Activated CD4-positive, alpha-beta T cell treated with anti-CD3 and anti-CD28 coated beads, Interleukin-2, Interleukin-4, amounts not matched to agents 100 ng/mL and 50 ng/mL, durations not matched to agents 16 hours and 8 hours (primary cell): ENCODE results near the gene ZFP36L2.

Source experiments
- DNase-seq: peaks from one replicate; pipeline ENCODE4 v3.0.0-alpha.2; 2020; ENCODE audit warnings: low spot score

Gene ZFP36L2

DNA sequence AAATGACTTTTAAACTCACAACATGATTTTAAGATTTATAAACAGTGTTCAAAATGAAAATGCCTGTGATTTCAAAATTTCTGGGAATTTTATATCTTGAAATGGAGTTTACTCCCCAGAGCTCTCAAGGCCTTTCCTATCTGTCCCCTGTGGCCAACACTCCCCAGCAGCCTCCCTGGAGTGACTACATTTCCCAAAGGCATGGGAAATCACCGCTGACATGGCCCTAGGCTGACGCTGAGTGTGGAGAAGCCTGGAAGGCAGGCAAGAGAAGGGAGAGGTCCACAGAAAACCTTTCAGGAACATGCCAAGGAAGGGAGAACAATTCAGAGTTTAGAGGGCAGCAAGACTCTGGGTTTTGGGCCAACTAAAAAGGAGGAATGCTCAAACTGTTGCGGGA lies 20.2 kb upstream of the ZFP36L2 start:
- DNase-seq = no peak

DNA sequence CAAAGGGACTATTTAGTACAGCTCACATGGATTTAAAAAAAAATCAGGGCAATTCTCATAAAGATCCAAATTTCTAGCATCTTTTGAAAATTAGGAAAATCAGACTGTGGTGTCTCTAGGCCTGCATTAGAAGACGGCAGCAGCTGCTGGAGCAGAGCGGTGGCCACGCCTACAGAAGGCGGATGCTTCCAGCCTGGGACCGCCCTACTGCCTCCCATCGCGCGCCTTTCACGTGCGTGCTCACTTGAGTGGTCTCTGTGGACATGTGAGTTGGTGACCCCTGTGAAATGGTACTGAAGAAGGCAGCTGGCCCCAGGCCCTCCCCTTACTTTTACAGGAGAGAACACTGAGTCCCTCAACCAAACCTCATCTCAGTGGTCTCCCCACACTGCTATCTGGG lies 15.2 kb upstream of the ZFP36L2 start:
- DNase-seq = no peak

DNA sequence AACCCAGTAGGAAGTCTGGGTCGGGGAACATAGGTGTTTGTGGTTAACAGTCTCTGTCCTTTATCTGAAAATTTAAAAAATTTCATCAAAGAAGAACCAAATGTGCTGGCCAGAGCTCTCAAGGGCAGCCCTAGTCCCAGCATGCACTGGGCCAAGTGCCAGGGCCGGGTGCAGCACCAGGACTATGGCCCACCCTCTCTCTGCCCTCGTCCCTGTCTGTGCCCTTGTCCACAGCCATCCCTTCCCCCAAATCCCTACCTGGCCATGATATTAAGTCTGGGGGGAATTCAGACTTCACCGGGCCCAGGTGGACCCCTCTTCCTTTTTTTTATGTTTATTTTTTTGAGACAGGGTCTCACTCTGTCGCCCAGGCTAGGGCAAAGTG lies 14.4 kb upstream of the ZFP36L2 start:
- no peak for DNase-seq

DNA sequence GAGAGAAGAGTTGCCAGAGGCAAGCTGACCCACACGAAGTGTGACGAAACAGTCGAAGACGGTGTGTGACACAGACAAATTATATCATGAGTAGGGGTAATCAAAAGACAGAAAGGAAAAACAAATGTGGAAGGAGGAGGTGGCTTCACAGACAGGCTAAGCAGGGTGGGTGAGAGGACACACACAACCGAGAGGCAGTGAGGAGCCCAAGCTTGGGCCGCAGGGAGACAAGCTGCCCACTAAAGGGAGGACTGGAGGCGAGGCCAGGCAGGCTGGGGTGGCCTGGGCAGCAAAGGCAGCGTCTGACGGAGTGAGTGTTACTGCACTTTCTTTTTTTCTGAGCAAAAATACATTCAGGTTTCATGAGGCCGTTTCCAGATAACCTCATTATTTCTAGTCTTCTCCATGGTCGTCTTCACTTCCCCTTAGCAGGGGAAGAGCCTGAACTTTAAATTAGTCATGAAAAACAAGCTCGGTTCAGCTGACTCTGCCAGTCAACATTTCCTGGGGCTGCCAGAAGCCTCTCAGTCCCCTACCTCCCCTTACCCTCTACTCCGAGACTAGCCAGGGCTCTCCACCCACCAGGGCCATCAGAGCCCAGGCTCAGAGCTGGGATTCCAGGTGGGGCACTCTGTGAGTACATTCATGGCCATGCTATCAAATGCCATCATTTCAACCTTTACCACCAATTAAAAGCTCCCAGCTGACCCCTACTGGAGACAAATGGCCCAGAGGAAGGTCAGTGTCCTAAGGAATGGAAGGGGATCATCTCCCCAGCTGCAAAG lies 13.8 kb upstream of the ZFP36L2 start:
- DNase-seq = no peak

DNA sequence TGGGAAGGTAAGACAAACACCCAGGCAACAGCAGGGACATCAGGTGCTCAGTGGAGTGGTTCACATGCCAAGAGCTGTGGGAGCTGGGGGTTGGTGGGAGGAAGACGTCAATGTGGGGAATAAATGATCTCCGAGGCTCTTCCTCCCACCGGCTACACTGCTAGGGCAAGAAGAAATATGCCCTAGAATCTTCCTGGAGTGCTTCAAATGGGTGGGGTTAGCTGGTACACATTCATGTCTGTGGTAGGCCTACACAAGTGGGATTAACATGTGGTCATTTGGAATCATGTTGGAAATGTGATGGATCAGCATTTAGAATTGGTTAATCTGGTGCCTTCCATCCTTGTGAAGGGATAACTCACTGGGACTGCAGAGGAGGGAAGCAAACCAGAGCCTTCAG lies 12.4 kb upstream of the ZFP36L2 start:
- no peak for DNase-seq

DNA sequence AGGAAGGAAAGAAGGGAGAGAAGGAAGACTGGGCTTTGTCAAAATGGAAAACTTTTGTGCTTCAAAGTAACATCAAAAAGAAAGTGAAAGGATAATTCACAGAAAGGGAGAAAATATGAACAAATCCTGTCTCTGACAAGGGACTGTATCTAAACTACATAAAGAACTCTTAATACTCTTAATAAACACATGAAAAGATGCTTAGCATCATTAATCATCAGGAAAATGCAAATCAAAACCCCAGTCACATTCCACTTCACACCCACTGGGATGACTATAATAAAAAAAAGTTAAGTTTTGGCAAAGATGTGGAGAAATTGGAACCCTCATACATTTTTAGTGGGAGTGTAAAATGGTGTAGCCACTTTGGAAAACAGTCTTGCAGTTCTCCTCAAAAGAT lies 11.8 kb upstream of the ZFP36L2 start:
- DNase-seq = no peak

DNA sequence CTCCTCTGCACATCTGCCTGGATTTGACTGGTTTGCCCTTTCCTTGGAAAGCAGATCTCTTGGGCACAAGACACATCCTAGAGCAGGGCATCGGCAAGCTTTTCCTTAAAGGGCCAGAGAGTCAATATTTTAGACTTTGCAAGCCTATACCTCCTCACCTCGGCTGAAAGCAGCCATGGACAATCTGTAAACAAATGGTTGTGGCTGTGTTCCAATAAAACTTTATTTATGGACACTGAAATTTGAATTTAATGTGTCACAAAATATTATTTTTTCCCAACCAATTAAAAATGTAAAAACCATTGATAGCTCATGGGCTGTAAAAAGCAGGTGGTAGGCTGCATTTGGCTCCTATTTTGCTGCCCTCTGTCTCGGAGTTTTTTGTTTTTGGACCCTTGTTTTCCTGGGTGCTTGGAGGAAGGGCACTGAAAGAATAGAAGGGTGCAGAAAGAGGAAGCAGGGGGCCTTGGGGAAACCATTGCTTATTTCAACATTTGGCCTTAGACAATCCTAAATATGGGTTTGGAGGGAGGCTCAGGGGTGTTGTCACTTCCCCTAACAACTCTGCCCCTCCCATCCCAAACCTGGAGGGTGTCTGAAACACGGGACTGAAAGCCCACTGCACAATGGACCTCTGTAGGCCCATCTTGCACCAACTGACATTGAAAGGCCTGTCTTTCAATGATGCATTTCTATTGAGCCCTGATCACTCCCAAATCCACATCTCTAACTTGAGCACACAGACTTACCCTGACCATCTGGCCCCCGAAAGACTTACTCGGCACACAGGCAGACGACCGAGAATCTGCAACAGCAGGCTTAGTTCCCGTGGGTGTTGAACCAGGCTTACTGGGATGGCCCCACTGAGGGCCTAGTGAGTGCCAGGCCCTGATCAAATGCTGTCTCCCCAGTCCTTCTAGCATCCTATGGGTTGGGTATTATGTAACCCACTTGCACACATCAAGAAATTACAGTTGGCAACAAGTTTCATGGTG lies 7.1 kb upstream of the ZFP36L2 start:
- DNase-seq = no peak

DNA sequence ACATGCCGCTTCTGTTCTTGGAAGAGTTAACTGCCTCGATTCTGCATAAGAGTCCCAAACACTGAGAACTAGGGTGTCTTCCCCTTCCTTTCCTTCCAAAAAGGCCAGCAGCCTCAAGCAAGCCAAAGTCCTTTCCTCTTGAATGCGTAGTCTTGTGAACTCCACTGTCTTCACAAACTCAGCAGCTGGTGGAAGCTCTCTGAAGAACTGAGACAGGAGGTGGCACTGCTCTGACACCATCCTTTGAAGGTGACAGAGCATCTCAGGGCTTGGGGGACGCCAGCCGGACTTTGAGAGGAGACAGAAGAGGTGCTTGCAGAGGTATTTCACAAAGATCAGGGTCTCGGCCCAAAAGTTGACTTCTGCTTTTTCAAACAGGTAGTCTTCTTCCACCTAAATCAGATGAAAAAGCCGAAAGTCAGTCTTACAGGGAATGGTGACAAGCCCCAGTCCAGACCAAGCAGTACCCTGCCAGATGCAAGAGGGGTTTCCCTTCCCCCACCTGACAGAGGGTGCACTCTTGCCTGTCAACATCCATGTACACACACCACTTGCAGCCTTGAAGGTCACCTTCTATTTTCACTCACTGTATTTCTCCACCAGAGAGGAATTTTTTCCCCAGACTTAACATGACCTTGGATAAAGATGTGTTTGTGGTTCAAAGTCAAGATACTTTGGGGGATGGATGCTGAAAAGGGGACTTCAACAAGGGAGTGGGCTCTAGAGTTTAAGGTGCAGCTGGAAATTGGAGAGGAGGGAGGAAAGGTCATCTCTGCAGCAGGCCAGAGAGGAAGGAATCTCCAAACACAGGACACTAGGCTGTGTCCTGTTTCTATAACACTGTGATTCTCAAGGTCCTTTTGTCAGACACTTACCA lies 4.8 kb upstream of the ZFP36L2 start:
- no peak for DNase-seq

DNA sequence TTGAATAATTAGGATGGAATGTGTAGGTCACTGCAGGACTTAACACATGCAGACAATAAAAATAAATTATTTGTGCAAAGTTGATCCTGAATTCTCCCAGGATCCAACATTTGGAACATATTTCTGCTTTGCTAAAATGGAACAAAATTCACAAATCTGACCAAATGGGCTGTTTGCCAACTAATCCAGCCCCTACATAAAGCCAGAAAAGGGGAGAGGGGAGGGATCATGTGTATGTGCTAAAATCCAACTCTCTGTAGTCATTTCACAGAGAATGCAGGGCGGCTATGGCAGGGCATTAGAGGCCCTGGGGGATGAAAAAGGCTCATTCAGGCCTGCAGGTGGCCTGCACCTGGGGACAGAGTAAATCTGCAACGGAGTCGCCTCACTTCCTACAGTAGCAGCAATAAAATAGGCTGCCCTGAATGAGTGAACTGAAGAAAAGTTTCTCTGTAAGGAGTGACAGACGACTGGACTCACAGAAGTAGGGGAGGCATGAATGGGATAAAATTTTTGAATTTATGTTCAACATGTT lies 4.0 kb upstream of the ZFP36L2 start:
- DNase-seq = no peak

DNA sequence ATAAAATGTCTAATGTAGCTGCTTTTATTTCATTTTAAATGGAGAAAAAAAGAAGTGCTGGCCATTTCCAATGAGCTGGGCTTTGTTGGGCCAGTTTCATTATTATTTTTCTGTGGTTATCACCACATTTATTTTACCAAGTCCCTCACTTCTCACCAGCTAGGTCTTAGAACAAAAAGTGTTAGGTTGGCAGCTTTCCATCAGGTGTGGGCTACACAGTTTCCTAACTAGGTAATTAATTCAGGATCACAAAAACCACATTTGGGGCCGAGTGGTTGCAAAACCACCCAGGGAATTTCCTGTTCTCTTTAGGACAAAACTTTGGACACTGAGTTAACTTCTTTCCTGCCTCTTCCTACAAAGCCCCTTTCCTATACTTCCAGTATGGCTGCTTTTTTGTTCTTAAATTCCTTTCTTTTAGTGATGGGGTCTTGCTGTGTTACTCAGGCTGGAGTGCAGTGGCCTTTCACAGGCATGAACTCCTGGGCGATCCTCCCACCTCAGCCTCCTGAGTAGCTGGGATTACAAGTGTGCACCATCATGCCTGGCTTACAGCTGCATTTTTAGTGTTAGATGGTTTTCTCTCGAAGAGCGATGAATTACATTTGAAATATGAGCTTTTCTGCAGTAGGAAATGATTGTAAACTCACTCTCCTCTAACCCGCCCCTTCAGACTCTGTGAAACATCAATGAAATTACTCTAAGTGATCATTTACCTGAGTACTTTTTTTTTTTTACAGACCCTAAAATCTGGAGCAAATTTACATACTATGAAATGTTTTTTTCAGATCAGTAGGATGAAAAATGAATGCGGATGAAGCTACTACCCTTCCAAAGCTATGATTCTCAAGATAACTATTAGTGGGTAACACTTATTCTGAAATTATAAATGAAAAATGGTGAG lies 2.6 kb upstream of the ZFP36L2 start:
- no peak for DNase-seq

DNA sequence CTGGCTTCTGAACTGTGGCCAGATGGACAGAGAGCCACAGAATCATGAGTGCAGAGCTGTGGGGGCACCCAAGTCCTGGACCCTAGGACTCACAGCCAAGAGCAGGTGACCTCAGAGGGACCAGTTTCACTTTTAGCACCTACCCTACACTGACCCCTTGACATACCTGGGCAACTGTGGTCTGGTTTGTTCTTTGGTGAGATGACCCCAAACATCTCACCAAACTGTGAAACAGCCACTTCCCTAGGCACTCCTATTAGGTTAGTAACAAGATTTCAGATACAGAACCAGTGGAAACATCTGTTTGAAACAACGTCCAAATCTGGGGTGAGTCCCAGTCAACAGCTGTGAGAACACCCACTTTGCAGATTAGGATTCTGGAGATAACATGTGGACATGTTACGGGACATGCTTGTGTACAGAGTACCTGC lies 1.9 kb upstream of the ZFP36L2 start:
- no peak for DNase-seq

DNA sequence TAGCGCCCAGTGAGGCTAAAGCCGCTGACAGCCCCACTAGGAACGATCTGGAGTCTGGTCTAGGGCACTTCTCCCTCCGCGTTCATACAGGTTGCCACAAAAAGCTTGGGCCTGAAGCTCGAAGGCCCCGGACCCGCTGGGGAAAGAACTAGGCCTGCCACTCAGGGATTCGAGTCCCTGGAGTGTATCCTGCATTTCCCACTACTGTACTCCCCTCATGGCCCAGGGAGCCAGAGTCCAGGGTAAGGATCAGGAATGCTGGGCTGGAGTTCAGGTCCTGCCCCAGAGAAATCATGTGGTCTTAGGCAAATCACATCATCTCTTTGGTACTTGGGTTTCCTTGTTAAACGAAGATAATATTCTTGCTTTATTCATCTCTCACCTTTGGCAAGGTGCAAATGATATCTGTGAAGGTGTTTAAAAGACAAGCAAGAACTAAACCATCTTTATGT lies 1.4 kb upstream of the ZFP36L2 start:
- DNase-seq = no peak

DNA sequence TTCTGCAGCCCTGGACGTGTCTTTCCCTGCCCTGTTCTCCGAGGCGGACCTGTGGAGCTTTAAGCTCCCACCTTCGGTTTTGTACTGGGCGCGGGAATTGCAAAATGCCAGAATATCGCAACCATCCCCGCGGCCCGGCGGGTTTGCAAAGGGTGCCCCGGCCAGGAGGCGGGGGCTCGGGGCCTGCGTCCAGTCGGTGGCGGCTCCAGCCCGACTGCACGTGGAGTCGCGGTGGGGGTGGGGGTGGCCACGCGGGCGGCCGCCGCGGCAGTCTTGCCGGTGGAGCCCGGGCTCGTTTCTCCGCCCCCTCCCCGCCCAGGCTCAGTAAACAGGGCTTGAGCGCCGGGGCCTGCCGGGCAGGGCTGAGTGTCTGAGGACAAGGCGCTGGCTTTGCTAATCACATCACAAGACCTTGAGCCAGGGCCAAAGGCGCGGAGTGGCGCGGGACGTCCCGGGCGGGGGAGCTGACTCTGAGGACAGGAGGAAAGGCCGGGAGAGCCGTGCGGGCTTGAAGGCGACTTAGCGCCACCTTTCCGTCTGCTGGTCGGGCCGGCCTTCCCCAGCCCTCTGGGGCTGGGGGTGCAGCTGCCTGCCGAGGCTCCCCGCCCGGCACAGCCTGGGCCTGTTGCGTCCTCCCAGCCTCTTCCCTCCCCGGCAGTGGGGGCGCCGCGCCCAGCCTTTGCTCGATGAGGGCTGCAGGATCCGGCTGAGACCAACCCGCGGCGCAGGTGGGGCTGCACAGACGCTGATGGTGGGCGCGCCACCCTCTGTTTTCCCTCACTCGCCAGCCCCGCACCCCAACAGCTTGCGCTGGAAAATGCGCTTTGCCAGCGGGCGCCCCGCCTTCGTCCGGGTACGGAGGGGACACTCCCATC lies 786 bp upstream of the ZFP36L2 start:
- peak; percentile 54 for DNase-seq

DNA sequence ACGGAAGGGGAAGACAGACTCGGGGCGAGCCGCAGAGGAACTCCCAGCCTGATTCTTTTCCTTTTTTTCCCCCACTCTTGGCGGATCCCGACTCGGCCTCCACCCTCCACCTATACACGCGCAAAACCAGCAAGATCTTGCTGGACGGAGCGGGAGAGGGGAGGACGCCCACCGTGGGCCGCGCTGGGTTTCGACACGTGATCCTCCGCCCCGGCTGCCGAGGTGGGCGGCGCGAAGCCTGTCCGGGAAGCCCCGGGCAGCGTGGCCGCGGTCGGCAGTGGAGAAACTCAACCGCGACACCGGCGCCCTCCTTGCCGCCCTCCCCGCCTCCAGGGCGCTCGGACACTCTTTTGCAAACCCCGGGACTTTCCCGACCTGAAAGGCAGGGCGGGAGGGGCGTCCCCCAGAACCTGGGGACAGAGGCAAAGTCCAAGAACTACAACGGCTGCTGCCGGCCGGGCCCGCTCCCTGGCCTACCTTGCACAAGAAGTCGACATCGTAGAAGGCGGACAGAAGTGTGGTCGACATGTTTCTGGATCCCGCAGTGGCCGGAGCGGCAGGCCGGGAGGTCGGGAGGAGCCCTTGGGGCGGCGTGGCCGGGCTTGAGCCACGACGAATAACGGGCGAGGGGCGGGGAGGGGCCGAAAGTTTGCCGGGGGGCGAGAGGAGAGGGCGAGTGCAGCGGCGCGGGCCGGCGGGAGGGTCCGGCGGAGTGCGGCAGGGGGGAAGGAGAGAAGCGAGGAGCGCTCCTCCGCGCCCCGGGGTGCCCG lies 433 bp downstream of the ZFP36L2 start:
- peak; percentile 70 for DNase-seq

DNA sequence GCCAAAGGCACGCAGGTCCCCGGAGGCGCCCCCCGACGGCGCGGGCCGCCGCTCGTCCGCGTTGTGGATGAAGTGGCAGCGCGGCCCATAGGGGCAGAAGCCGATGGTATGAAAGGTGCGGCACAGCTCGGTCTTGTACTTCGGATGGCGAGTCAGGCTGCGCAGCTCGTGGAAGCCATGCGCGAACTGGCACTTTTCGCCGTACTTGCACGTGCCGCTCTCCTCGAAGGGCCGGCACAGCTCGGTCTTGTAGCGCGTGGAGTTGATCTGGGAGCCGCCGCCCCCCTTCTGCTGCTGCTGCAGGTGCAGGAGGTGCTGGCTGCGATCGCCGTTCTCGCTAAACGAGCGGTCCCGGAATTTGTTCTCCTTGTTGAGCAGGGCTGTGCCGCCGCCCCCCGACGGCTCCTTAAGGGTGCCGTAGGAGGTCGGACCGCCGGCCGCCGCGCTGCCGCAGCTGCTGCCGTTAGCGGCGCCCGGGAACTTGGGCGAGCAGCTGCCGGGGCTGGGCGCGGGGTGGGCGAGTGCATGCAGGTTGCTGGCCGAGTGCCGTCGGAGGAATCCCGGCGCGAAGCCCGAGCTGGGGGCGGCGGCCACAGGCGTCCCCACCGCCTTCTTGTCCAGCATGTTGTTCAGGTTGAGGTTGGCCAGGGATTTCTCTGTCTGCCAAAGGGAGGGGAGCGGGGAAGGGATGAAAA lies 1.2 kb downstream of the ZFP36L2 start:
- peak; percentile 59 for DNase-seq

DNA sequence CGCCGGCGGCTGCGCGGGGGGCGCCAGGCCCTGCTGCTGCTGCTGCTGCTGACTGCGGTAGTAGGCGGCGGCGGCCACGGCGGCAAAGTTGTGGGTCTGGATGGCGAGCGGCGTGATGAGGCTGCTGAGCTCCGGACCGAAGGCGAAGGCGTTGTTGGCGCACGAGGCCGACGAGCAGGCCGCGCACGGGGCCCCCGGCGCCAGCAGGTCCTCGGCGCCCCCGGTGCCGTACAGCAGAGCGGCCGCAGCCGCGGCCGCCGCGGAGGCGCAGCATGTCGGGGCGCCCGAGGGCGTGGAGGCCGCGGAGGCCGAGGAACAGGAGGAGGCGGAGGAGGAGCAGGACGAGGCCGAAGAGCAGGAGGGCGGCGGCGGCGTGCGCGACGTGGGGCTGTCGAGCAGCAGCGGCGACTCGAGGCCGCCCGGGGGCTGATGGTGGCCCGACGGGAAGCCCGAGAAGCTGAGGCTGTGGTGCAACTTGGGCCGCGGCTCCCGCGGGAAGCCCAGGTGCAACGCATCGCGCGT lies 1.8 kb downstream of the ZFP36L2 start:
- DNase-seq = peak; percentile 37

DNA sequence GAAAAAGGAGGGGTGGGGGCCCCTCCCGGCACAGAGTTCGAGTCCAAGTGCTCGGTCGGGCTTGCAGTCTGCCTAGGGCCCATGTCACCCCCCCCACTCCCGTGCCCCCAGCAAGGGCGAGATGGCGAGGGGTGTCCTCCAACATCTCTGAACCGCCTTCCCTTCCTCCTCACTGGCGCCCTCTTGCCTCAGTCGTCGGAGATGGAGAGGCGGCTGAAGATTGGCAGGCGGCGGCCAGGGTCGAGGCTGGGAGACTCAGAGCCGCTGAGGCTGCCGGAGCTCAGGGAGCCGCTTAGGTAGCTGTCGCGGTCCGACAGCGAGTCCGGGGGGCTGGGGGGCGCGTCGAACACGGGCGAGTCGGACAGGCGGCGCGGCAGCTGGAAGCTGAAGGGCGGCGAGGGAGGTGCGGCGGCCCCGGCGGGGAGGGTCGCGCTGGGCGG lies 2.3 kb downstream of the ZFP36L2 start:
- peak; percentile 80 for DNase-seq

DNA sequence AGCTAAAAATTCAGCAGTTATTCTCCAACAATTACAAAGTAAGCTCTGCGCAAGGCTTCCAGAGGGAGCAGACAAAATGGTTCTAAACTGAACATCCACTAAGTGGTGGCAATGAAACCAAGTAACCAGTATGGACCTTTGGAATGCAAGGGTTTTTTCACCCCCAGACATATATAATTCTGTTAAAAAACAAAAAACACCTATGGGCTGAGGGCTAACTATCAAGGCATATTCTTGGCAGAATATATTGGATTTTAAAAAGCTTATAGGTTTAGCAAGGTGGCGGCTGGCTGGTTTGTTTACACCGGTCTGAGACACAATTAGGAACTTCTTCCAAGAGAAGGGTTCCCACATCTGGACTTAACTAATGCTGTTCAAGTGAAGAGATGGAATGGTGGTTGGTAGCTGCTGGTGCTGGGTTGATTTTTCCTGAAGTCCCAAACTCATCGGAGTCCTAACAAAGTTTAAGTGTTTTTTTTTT lies 2.8 kb downstream of the ZFP36L2 start:
- DNase-seq = no peak
